Caco-2 (cell line): ENCODE results near the gene CDC42BPA. TPM values are rescaled to one million over a fixed set of nuclear protein-coding genes. Genes with fewer than 3 reads are reported as not detected.

ENCODE experiments used
- BruUV-seq: library from RNA; stranded (reverse); fragments of 400-500 nt; replicated peaks from 2 replicates; lab custom pipeline; 2021; lab: Mats Ljungman, UMichigan
- CTCF ChIA-PET: fragments of 300-600 bp; sonication (Branson Sonifier 250); formaldehyde crosslinking; loops from one replicate; lab custom pipeline; 2022; ENCODE audit warnings: antibody characterized with exemption; lab: Charles Lee
- POLR2A ChIA-PET: fragments of 300-600 bp; sonication (Branson Sonifier 250); formaldehyde crosslinking; loops from one replicate; lab custom pipeline; 2022; ENCODE audit warnings: antibody characterized with exemption; lab: Charles Lee
- DNase-seq, 2 experiments: peaks; one replicate each; pipeline versions ENCODE4 v3.0.0 to v3.0.0-alpha.2; 2020 to 2022
- H3K27me3 ChIP-seq: replicated peaks from 2 replicates; pipeline ENCODE4 v1.6.0; 2011; ENCODE audit warnings: low read length; ENCODE audit not compliant: control insufficient read depth, insufficient read depth
- H3K36me3 ChIP-seq: 2 replicates; pipeline ENCODE4 v1.5.1; 2011; ENCODE audit warnings: low read length; ENCODE audit not compliant: control insufficient read depth, insufficient read depth
- H3K4me1 ChIP-seq: fragments of 250-450 bp; sonication (Bioruptor Pico); 2 replicates; pipeline ENCODE4 v1.5.1; 2020; ENCODE audit warnings: mild to moderate bottlenecking
- H3K4me3 ChIP-seq: 2 replicates; pipeline ENCODE4 v1.5.1; 2011; ENCODE audit warnings: low read depth, mild to moderate bottlenecking, control low read depth, low read length
- H3K9me3 ChIP-seq: fragments of 250-450 bp; sonication (Bioruptor Pico); 2 replicates; pipeline ENCODE4 v1.5.1; 2020; ENCODE audit warnings: mild to moderate bottlenecking, moderate library complexity
- H3K27ac Mint-ChIP-seq: one replicate; pipeline ENCODE4 v1.8.0; 2022; ENCODE audit warnings: mixed read lengths; ENCODE audit not compliant: unreplicated experiment
- H3K27me3 Mint-ChIP-seq: one replicate; pipeline ENCODE4 v1.8.0; 2022; ENCODE audit warnings: mixed read lengths; ENCODE audit not compliant: insufficient read depth, unreplicated experiment
- H3K36me3 Mint-ChIP-seq: one replicate; pipeline ENCODE4 v1.8.0; 2022; ENCODE audit warnings: mild to moderate bottlenecking, mixed read lengths; ENCODE audit not compliant: insufficient read depth, unreplicated experiment
- H3K4me1 Mint-ChIP-seq: one replicate; pipeline ENCODE4 v1.8.0; 2022; ENCODE audit warnings: low read depth, mixed read lengths; ENCODE audit not compliant: unreplicated experiment
- H3K4me3 Mint-ChIP-seq: one replicate; pipeline ENCODE4 v1.8.0; 2022; ENCODE audit warnings: mild to moderate bottlenecking, moderate library complexity, mixed read lengths; ENCODE audit not compliant: unreplicated experiment
- H3K9me3 Mint-ChIP-seq: one replicate; pipeline ENCODE4 v1.8.0; 2022; ENCODE audit warnings: mixed read lengths; ENCODE audit not compliant: unreplicated experiment
- CTCF ChIP-seq, 2 experiments: fragments of 200-600 bp in 1 of 2; IDR thresholded peaks; 1 replicate in 1 of 2; 2 replicates in 1 of 2; pipeline versions ENCODE4 v1.5.1 to v1.8.0; 2011 to 2022; ENCODE audit warnings: antibody characterized with exemption in 1 of 2, control low read depth in 1 of 2, inconsistent platforms in 1 of 2, low read depth in 1 of 2, low read length in 1 of 2, mild to moderate bottlenecking in 1 of 2, moderate library complexity in 1 of 2; ENCODE audit not compliant: insufficient read depth in 1 of 2, severe bottlenecking in 1 of 2, unreplicated experiment in 1 of 2
- intact Hi-C: fragments of 100-400 bp; cut with micrococcal nuclease; formaldehyde crosslinking; loops from one replicate; pipeline ENCODE4 v1.10.0; 2022; ENCODE audit not compliant: unreplicated experiment
- total RNA-seq: library from RNA; stranded (reverse); gene quantifications from 2 replicates; pipeline ENCODE4 v1.2.3, GENCODE V29; 2022

The CDC42BPA gene
- total RNA-seq, 1 experiment from 2014 or later: 38.3 TPM

- H3K9me3 Mint-ChIP-seq: no peaks in the 10 kb centered on the region
- ChIA-PET CTCF (no interaction called here), POLR2A (no interaction called here)
- TF ChIP-seq CTCF (IDR thresholded peaks at IDR 0.05; ENCODE audit: insufficient read depth in 1 of 2, low read depth in 1 of 2, low read length in 1 of 2, severe bottlenecking in 1 of 2, unreplicated experiment in 1 of 2): no peak
- BruUV-seq: no TSS peak
- Histone ChIP-seq H3K4me1 (no peaks in the 10 kb centered on the region), H3K9me3 (no peaks in the 10 kb centered on the region), H3K36me3 (no peaks in the 10 kb centered on the region), H3K4me3 (no peak overlapping the region), H3K27me3 (no peaks in the 10 kb centered on the region)
- peaks cover 13% of the 10 kb centered on the region for H3K36me3 Mint-ChIP-seq
- no peak overlapping the region for H3K27ac Mint-ChIP-seq
- no peak overlapping the region for H3K4me3 Mint-ChIP-seq
- DNase-seq: no peak
- H3K4me1 Mint-ChIP-seq: no peaks in the 10 kb centered on the region
- H3K27me3 Mint-ChIP-seq: no peaks in the 10 kb centered on the region
- intact Hi-C loops: loop anchor here (10.0 kb wide), 1 partner anchor 425 kb away; no protein-coding TSS in a partner anchor
Measured at GRCh38 chr1:227009937-227010336, 308.4 kb downstream of the CDC42BPA start.

DNA sequence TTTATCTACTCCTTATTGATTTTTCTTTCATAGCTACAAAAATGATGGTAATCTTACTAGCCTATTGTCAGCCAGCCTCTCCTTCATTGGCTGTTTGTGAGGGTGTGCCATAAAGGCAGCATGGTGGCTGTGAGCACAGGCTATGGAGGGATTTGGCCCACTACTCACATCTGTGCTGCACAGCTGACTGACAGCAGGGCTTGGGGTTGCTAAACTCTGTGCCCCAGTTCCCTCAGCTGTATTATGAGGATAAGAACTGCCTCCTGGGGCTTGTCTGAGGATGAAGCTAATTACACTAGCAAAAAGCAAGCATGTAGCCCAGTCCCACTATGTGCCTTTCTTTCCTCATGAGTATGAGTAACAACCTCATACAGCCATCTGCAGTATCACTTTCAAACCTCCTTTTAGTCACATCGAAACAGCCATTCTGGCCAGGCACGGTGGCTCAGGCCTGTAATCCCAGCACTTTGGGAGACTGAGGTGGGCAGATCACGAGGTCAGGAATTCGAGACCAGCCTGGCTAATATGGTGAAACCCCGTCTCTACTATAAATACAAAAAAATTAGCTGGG is 312.0 kb downstream of the CDC42BPA start:
- Mint-ChIP-seq H3K4me1 (no peaks in the 10 kb centered on the region), H3K27me3 (no peaks in the 10 kb centered on the region), H3K27ac (no peak overlapping the region), H3K36me3 (peaks cover 27% of the 10 kb centered on the region), H3K9me3 (no peaks in the 10 kb centered on the region), H3K4me3 (no peak overlapping the region)
- Histone ChIP-seq H3K9me3 (no peaks in the 10 kb centered on the region), H3K36me3 (no peaks in the 10 kb centered on the region), H3K4me3 (no peak overlapping the region), H3K4me1 (no peaks in the 10 kb centered on the region), H3K27me3 (no peaks in the 10 kb centered on the region)
- intact Hi-C loops: loop anchor here (10.0 kb wide), 1 partner anchor 428 kb away; no protein-coding TSS in a partner anchor
- TF ChIP-seq CTCF (IDR thresholded peaks at IDR 0.05; ENCODE audit: insufficient read depth in 1 of 2, low read depth in 1 of 2, low read length in 1 of 2, severe bottlenecking in 1 of 2, unreplicated experiment in 1 of 2): no peak
- POLR2A ChIA-PET: no interaction called here
- DNase-seq: no peak
- CTCF ChIA-PET: no interaction called here
- BruUV-seq: no TSS peak

DNA sequence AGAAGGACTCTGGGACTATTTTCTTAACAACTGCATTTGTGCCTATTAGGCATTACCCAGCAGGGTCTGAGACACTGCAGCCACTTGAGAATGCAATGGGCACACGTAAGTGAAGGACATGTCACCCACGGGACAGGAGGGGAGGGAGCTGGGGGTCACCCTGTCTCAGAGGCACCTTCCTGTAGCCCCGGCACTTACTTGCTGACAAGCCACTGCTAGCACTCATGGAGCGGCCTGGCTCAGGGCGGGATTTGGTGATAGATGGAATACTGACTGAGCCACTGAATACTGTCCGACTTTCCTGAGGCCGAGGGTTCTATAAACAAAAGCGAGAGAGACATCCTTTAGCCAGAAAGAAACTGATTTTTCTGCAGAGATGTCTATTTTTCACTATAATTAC is 313.5 kb downstream of the CDC42BPA start:
- no peak overlapping the region for H3K4me3 Mint-ChIP-seq
- TF ChIP-seq CTCF (IDR thresholded peaks at IDR 0.05; ENCODE audit: insufficient read depth in 1 of 2, low read depth in 1 of 2, low read length in 1 of 2, severe bottlenecking in 1 of 2, unreplicated experiment in 1 of 2): no peak
- POLR2A ChIA-PET: no interaction called here
- no peaks in the 10 kb centered on the region for H3K27me3 Mint-ChIP-seq
- intact Hi-C loops: loop anchor here (10.0 kb wide), 1 partner anchor 430 kb away; no protein-coding TSS in a partner anchor
- no peak overlapping the region for H3K27ac Mint-ChIP-seq
- Histone ChIP-seq H3K4me3 (no peak overlapping the region), H3K27me3 (no peaks in the 10 kb centered on the region), H3K9me3 (no peaks in the 10 kb centered on the region), H3K36me3 (no peaks in the 10 kb centered on the region; the same call in 1 of the 2 replicates), H3K4me1 (no peaks in the 10 kb centered on the region)
- no TSS peak for BruUV-seq
- CTCF ChIA-PET: no interaction called here
- no peak for DNase-seq
- H3K36me3 Mint-ChIP-seq: peaks cover 20% of the 10 kb centered on the region
- H3K9me3 Mint-ChIP-seq: no peaks in the 10 kb centered on the region
- no peaks in the 10 kb centered on the region for H3K4me1 Mint-ChIP-seq
